ENCODE results near the gene CAMK1D.
"Not testable (repeated sequence)": the region's sequence is repeated elsewhere in the genome, so short reads cannot be mapped to it uniquely, and the experiment has no call there.

The CAMK1D gene

GRCh38 chr10:12470719-12471118 is 121.4 kb downstream of the CAMK1D start:
- no peak for DNase-seq

GRCh38 chr10:12471135-12471534 is 121.8 kb downstream of the CAMK1D start:
- no peak for DNase-seq

GRCh38 chr10:12473491-12473890 is 124.1 kb downstream of the CAMK1D start:
- no peak for DNase-seq

GRCh38 chr10:12474727-12475412 is 125.5 kb downstream of the CAMK1D start:
- DNase-seq = no peak

GRCh38 chr10:12476656-12477055 is 127.3 kb downstream of the CAMK1D start:
- DNase-seq = no peak

- DNase-seq = no peak
Observed at GRCh38 chr10:12479437-12479844, 130.1 kb downstream of the CAMK1D start.

- DNase-seq = no peak
Observed at GRCh38 chr10:12479924-12480323, 130.6 kb downstream of the CAMK1D start.

GRCh38 chr10:12480440-12480839 is 131.1 kb downstream of the CAMK1D start:
- no peak for DNase-seq

- DNase-seq = no peak
Observed at GRCh38 chr10:12481924-12482323, 132.6 kb downstream of the CAMK1D start.

GRCh38 chr10:12482587-12482986 is 133.2 kb downstream of the CAMK1D start:
- no peak for DNase-seq

GRCh38 chr10:12484002-12484918 is 134.9 kb downstream of the CAMK1D start:
- peak; percentile 19 for DNase-seq

GRCh38 chr10:12484941-12485805 is 135.8 kb downstream of the CAMK1D start:
- DNase-seq = peak; percentile 18

GRCh38 chr10:12487366-12487765 is 138.0 kb downstream of the CAMK1D start:
- no peak for DNase-seq

GRCh38 chr10:12488626-12489025 is 139.3 kb downstream of the CAMK1D start:
- DNase-seq = no peak

GRCh38 chr10:12489357-12489756 is 140.0 kb downstream of the CAMK1D start:
- DNase-seq = no peak

- no peak for DNase-seq
Observed at GRCh38 chr10:12489806-12490205, 140.5 kb downstream of the CAMK1D start.

GRCh38 chr10:12490963-12491362 is 141.6 kb downstream of the CAMK1D start:
- DNase-seq = no peak

GRCh38 chr10:12491491-12491890 is 142.1 kb downstream of the CAMK1D start:
- DNase-seq = no peak

- DNase-seq = no peak
Observed at GRCh38 chr10:12492016-12492415, 142.7 kb downstream of the CAMK1D start.

- not testable (repeated sequence) for DNase-seq
Observed at GRCh38 chr10:12497046-12497445, 147.7 kb downstream of the CAMK1D start.

GRCh38 chr10:12499076-12499986 is 150.0 kb downstream of the CAMK1D start:
- no peak for DNase-seq

Measured in fibroblast of skin of right biceps (primary cell).